Fibroblast of skin of right quadriceps (primary cell): ENCODE data around the gene PDE4DIP.
"Not testable (repeated sequence)": the region's sequence is repeated elsewhere in the genome, so short reads cannot be mapped to it uniquely, and the experiment has no call there.

ENCODE experiments used
- DNase-seq: peaks from one replicate; pipeline ENCODE4 v3.0.0-alpha.2; 2013

The PDE4DIP gene

DNA sequence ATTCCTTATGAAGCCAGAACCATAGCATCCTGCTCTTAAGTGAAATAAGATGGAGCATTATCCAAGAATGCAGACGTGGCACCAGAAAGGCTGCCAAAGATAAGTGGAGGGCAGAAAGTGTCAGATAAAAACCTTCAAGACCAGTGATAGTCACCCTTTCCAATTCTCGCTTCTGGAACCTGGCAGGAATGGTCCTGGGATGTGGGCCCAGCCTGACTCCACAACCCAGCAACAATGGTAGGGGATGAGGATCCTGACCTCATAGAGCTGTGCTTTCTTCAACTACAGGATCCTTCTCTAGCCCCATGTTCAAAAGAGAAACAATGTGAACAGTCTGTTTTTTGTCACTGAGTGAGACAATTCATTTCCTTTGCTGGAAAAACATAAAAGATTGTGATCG is 145.2 kb downstream of the PDE4DIP start:
- DNase-seq = not testable (repeated sequence)

DNA sequence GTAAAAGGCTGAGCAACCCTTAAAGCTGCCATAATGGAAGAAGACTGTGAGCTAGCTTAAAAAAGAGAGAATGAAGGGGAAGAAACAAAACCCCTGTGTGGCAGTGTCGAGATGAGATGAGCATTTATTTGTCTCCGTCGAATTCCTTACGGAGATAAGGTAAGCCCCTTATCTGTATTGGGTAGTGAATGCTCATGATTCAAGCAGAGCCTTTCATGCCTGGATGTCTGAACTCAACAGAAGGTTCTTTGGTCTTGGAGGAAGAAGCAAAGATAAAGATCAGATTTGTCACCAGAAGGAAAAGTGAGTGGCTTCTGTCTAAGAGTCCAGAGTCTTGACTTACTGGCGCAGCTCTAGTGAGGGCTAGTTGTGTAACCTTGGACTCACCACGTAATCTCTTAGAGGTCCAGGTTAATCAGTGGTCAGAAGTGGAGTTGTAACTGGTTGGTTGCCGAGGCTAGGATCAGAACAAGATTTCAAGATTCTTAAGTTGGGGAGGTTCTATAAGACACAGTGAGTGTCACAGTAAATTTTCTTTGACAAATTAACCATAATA is 146.1 kb downstream of the PDE4DIP start:
- DNase-seq = not testable (repeated sequence)

DNA sequence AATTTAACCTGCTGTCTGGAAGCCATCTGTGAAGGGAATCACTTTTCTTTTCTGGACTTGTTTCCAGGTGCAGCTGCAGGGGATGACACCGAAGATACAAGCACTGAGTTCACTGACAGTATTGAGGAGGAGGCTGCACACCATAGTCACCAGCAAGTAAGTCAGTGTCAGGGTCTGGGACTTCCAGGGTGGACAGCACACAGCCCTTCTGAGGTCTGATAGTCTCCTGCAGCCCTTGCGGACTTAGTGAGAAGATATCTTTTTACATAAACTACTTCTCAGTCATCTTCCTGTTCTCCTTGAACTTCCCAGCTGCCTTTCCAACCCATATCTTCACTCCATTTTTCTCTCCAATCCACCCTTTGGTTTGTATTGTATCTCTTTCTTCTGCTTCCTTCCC is 147.6 kb downstream of the PDE4DIP start:
- DNase-seq = not testable (repeated sequence)

DNA sequence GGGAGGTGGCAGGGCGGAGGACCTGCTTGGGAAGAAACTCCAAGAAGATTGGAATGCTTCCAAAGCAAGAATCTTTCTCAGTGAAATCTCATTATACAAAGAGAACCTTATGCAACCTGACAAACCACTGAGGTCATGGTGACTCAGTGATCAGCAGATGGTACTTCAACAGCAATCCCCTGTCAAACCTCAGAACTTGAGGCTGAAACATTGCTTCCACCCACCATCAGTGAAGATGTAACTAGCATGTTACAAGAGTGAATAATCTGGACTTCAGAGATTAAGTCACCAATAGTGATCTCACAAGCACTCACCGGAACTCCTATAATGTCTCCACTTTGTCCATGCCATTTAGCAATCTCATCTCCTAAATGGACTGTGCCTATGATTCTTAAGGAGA is 148.1 kb downstream of the PDE4DIP start:
- not testable (repeated sequence) for DNase-seq

DNA sequence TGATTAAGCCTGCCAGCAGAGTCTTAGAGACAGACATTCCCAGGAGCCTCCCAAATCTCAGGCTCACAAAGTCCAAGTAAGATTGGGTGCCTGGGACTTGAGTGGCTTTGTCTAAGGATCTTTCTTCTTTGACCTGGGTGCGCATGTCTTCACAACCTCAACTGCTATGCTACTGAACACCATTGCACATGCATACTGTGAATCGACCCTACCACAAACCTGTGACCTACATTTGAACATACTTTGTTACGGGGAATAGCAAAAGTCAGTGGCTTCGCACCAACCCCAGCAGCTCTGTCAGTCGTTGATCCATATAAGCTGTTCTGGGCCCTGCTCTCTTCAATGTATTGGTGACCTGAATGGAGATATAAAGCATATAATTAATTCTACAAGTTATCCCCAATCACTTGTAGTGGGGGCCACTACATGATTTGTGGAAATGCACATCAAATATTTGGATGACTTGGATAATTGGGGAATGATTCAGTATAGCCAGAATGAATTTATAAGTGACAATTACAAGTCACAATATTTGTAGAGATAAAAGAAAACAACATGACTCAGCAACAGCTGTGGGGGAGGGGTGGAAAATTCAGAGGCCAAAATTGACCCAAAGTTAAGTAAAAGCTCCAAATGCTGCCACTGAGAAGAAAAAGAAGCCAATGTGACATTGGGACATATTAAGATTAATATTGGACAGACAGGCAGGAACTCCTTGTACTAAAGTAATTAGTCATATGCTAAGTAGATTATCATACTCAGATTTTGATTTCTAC is 152.4 kb downstream of the PDE4DIP start:
- not testable (repeated sequence) for DNase-seq

DNA sequence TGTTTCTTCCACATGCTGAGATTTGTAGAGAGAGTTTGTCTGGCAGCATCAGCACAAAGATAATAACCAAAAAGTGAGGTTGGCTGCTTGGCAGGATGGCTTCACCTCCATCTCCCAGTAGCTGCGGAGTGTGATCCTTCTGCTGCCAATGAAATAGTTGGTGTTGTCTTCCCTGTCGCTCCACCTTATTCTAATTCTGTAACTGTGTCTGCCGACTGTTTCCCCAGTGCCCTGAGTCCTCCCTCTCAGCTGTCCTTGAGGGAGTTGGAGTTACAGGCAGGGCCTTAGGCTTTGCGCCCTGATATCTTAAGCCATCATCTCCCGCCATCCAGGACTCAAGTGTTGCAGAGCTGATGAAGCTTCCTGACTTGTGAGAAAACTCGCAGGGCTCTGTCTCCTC is 153.2 kb downstream of the PDE4DIP start:
- DNase-seq = not testable (repeated sequence)

DNA sequence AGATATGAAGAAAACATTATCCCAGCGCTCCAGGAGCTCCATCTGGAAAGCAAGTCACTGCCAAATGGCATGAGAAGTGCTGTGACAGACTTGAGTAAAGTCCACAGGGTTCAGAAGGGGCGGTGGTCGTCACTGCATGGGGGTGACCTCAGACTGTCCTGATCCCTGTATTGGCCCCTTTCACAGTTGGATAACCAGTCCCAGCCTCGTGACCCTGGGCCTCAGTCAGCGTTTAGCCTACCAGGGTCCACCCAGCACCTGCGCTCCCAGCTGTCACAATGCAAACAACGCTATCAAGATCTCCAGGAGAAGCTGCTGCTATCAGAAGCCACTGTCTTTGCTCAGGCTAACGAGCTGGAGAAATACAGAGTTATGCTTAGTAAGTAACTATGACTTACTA is 158.4 kb downstream of the PDE4DIP start:
- not testable (repeated sequence) for DNase-seq

DNA sequence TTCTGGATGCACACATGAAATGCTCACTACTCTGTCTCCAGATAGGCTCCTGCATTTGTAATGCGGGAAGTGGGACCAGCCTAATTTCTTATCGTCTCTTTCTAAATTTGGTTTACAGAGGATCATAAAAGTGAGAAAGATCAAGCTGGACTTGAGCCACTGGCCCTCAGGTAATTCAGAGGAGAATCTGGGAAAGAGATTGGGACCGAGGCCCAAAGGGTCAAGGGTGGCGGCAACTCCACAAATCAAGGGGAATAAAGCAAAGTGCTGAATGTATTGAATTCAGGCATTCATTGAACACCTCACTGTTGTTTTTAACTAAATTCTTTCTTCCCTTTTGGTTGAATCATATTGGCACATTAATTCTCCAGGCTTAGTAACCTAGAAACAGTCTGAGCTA is 164.1 kb downstream of the PDE4DIP start:
- DNase-seq = not testable (repeated sequence)

DNA sequence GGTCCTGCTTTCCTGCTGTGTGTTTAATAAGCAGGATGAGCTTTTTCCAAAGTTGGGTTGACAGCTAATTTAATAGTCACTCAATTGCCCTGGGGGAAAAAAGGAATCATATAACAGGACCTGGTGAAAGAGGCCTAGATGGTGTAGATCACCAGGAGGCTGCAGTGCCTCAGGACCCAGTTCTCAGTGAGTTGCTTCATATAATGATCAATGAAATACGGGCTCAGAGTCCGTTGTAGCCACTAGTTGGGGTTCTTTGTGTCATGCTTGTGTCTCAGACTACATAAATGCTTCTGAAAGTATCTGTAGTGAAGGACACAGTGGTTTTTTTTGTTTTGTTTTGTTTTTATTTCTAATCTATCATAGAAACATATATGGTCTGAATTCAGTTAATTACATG is 164.5 kb downstream of the PDE4DIP start:
- not testable (repeated sequence) for DNase-seq

DNA sequence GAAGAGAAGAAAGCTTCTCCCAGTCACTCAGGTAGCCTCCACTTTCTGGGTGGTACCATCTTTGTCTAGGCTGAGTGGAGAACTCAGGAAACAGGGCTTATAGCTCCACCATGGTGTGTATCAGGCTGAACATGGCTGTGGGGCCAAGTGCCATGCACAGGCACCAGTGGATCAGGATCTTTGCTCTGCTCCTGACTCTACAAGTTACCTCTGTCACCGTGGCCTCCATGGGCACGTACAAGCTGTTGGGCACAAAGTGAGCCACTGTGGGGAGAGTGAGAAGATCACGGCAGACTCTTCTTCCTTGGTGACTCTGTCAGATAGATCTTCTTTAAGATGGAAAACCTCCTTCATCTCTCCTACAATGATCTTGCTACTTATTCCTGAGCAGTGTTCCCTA is 165.5 kb downstream of the PDE4DIP start:
- not testable (repeated sequence) for DNase-seq

DNA sequence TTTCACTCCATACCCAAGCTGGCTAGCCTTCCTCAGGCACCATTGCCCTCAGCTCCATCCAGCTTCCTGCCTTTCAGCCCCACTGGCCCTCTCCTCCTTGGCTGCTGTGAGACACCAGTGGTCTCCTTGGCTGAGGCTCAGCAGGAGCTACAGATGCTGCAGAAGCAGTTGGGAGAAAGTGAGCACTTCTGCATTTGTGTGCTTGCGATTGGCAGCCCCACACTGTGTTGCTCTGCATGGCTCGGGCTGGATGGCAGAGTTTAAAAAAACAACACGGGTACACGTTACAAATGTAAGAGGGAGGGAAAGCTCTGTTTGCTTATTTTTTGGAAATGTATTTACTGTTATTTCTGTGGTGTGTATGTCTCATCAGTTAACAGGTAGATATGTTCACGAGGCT is 168.4 kb downstream of the PDE4DIP start:
- DNase-seq = not testable (repeated sequence)

DNA sequence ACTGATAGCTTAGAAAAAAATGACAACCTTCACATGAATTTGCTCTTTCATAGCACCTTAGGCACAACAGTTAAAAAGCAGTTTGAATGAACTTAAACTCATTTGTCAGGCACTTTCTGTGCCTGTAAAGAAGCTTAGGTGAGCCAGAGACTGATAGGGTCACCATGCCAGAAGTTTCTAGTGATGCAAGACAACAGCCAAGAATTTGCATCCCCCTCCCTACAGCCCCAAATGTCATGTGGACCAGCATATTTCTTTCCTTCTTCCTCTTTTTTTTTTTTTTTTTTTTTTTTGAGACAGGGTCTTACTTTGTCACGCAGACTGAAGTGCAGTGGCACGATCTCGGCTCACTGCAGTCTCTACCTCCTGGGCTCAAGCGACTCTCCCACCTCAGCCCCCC is 169.3 kb downstream of the PDE4DIP start:
- not testable (repeated sequence) for DNase-seq

DNA sequence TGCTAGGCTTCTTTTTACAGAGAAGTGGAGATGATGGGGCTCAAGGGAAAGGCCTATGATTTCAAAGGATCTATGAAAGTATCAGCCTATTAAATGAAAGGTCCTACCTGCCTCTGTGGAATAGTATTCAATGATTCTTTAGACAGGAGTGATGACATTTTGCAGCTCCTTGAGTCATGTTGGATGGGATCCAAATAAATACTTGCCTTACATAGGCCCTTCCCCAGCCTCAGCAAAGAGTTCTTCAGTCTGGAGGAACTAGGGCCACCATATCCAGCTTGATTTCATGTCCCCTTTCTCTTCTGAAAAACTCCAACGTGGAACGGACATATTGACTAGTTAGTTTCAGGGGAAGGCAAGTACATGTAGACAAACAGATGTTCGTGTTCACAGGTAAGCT is 171.3 kb downstream of the PDE4DIP start:
- not testable (repeated sequence) for DNase-seq

DNA sequence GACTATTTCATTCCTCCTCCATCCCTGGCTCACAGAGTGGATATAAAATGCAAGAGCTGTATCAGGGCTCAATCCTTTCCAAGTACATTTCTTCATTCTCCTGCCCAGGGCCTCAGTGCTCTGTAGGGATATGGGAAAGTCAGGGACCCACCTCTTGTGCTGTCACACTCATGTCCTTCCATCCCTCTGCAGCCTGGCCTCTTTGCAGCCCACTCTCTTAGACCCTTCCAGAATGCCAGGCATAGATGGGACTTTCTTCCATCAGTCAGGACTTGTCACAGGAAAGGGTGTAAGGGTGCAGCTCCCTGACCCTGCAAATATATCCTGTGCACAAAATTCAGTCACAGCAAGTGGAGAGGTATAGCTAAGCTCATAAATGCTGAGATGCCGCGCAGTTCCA is 172.4 kb downstream of the PDE4DIP start:
- DNase-seq = not testable (repeated sequence)

DNA sequence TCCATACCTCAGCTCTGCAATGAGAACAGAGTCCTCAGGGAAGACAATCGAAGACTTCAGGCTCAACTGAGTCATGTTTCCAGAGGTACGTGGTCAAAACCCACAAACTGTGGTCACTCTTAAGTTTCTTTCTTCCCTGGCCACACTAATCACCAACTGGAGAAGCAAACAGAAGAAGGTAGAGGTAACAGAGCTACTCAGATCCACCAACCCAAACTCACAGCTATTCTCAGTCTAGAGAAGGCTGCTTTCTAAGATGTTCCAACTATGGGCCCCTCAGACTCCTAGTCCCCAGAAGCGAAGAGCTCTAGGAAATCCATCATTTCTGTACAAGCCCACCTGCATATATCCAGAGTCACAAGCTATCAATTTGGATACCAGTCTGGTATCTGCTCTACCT is 174.3 kb downstream of the PDE4DIP start:
- DNase-seq = not testable (repeated sequence)

DNA sequence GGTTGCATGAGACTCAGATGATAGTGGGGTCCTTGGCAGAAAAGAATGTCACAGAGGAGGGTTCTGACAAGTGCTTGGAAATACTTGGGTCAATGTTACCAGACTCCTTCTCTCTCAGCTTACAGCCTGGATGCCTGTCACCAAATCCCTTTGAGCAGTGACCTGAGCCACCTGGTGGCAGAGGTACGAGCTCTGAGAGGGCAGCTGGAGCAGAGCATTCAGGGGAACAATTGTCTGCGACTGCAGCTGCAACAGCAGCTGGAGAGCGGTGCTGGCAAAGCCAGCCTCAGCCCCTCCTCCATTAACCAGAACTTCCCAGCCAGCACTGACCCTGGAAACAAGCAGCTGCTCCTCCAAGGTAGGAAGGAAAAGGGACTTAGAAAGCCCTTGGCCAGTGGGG is 180.1 kb downstream of the PDE4DIP start:
- not testable (repeated sequence) for DNase-seq

DNA sequence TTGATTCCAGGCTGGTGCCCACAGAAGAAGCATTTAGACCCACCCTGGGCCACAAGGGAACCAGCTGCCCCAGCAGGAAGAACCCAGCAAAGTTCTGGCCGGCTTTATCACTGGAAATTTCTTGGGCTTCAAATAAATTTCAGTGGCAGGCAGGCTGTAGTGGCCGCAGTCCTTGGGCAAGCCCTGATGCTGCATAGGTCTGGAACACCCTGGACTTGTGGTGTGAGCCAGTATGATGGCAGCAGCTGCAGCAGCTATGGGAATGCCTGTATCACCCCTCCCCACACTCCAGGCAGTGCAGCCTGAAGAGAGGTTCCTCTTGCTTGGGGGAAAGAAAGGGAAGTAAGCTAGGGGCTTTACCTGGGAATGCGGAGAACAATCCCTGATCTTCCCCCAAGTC is 189.7 kb downstream of the PDE4DIP start:
- DNase-seq = not testable (repeated sequence)

DNA sequence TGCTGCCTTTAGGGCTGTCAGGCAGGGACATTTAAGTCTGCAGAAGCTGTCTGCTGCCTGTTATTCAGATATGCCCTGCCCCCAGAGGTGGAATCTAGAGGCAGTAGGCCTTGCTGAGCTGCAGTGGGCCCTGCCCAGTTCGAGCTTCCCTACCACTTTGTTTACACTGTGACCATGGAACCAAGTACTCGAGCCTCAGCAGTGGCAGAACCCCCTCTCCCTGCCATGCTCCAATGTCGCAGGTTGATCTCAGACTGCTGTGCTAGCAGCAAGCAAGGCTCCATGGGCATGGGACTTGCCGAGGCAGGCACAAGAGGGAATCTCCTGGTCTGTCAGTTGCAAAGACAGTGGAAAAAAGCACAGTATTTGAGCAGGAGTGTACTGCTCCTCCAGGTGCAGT is 198.8 kb downstream of the PDE4DIP start:
- not testable (repeated sequence) for DNase-seq

DNA sequence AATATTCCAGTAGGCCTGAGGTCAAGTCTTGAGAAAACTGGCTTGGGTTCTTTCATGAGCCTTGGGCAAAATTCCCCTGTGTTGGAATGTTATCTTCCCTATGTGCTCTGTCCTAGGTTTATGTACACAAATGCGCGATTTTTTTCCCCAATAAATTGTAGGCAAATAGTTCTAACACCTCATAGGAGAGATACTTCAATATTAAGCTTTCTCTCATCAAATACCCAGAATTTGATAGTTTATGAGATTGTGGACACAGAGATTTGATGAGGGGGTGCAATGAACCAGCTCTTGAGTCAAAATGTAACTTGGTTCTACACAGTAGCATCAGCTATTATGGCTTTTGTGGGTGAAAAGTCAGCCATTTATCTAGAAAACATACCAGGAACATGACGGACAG is 220.4 kb downstream of the PDE4DIP start:
- not testable (repeated sequence) for DNase-seq

DNA sequence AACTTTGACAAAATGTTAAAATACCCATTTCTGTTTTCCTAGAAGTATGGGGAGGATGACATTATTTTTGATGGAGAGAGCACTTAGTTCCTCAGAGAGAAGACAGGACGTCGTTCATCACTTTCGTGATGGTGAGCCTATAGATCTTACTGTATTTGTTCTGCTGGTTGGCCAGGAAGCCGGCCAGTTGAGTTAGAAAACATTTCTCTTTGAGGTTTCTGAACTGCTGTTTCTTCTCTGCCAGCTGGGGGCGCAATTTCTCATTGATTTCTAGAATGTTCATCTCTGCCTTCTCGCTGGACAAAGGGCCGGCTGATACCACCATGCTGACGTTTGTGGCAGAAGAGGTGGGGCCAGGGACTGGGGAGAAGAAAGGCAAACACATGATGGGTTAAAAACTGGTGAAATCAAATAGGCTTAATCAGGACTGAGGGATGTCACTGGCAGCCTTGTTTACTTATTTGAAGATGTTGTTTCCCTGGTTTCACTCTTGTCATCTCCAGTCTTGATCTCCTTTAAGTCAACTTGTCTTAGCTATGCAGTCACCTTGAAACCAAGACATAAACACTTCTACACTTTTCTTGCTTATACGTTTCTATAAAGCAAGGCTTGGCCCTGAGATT is 231.4 kb downstream of the PDE4DIP start:
- DNase-seq = not testable (repeated sequence)
